H9 (cell line): ENCODE measurements around the gene SLC2A11. TPM values are rescaled to one million over a fixed set of nuclear protein-coding genes. Genes with fewer than 3 reads are reported as not detected.

Experiments
- DNase-seq: peaks from one replicate; pipeline ENCODE4 v3.0.0-alpha.2; 2017
- H2AFZ ChIP-seq: one replicate; pipeline ENCODE4 v1.6.1; 2013; ENCODE audit warnings: mild to moderate bottlenecking, low read length, control low read depth, moderate library complexity
- H2AK5ac ChIP-seq: 2 replicates; pipeline ENCODE4 v1.6.1; 2013; ENCODE audit warnings: low read length, control low read depth, mixed read lengths; ENCODE audit not compliant: insufficient read length
- H2BK120ac ChIP-seq: one replicate; pipeline ENCODE4 v1.6.1; 2013; ENCODE audit warnings: low read depth, mild to moderate bottlenecking, low read length, control low read depth, inconsistent platforms; ENCODE audit not compliant: poor library complexity, severe bottlenecking
- H2BK12ac ChIP-seq: 2 replicates; pipeline ENCODE4 v1.6.1; 2013; ENCODE audit warnings: low read length, control low read depth, mixed read lengths, low read depth; ENCODE audit not compliant: insufficient read length
- H2BK15ac ChIP-seq: 2 replicates; pipeline ENCODE4 v1.6.1; 2013; ENCODE audit warnings: low read depth, low read length, control low read depth
- H2BK20ac ChIP-seq: one replicate; pipeline ENCODE4 v1.6.1; 2013; ENCODE audit warnings: low read depth, mild to moderate bottlenecking, low read length, control low read depth, inconsistent platforms; ENCODE audit not compliant: poor library complexity, severe bottlenecking
- H2BK5ac ChIP-seq: 2 replicates; pipeline ENCODE4 v1.6.1; 2013; ENCODE audit warnings: low read length, control low read depth, mixed read lengths; ENCODE audit not compliant: insufficient read length
- H3K14ac ChIP-seq: 2 replicates; pipeline ENCODE4 v1.6.1; 2013; ENCODE audit warnings: low read length, control low read depth; ENCODE audit not compliant: insufficient read depth
- H3K18ac ChIP-seq: 2 replicates; pipeline ENCODE4 v1.6.1; 2013; ENCODE audit warnings: low read depth, mild to moderate bottlenecking, mixed read lengths, low read length, control low read depth; ENCODE audit not compliant: insufficient read length
- H3K23ac ChIP-seq: 2 replicates; pipeline ENCODE4 v1.6.1; 2013; ENCODE audit warnings: low read length, control low read depth, mixed read lengths, low read depth; ENCODE audit not compliant: insufficient read length
- H3K23me2 ChIP-seq: 2 replicates; pipeline ENCODE4 v1.6.1; 2013; ENCODE audit warnings: low read depth, mild to moderate bottlenecking, mixed read lengths, low read length, control low read depth; ENCODE audit not compliant: insufficient read length, poor library complexity, severe bottlenecking
- H3K27ac ChIP-seq: 2 replicates; pipeline ENCODE4 v1.5.1; 2013; ENCODE audit warnings: low read length, control low read depth, mixed read lengths, low read depth; ENCODE audit not compliant: insufficient read length
- H3K27me3 ChIP-seq: 2 replicates; pipeline ENCODE4 v1.6.1; 2013; ENCODE audit warnings: low read length, control low read depth, inconsistent platforms; ENCODE audit not compliant: insufficient read depth
- H3K4ac ChIP-seq: 2 replicates; pipeline ENCODE4 v1.6.1; 2013; ENCODE audit warnings: low read depth, mild to moderate bottlenecking, control low read depth, inconsistent platforms, low read length, moderate library complexity
- H3K4me1 ChIP-seq: 2 replicates; pipeline ENCODE4 v1.6.1; 2013; ENCODE audit warnings: low read length, control low read depth, inconsistent platforms; ENCODE audit not compliant: insufficient read depth
- H3K4me2 ChIP-seq: 2 replicates; pipeline ENCODE4 v1.6.1; 2013; ENCODE audit warnings: low read length, control low read depth, mixed read lengths; ENCODE audit not compliant: insufficient read length, insufficient read depth
- H3K56ac ChIP-seq: 2 replicates; pipeline ENCODE4 v1.6.1; 2013; ENCODE audit warnings: low read depth, mild to moderate bottlenecking, mixed read lengths, low read length, control low read depth; ENCODE audit not compliant: insufficient read length
- H3K79me1 ChIP-seq: 2 replicates; pipeline ENCODE4 v1.6.1; 2013; ENCODE audit warnings: low read depth, mild to moderate bottlenecking, moderate library complexity, low read length, control low read depth, inconsistent platforms; ENCODE audit not compliant: insufficient read depth, poor library complexity, severe bottlenecking
- H3K79me2 ChIP-seq: 2 replicates; pipeline ENCODE4 v1.6.1; 2013; ENCODE audit warnings: low read length, control low read depth, inconsistent platforms; ENCODE audit not compliant: insufficient read depth
- H3K9ac ChIP-seq: 2 replicates; pipeline ENCODE4 v1.6.1; 2013; ENCODE audit warnings: low read length, control low read depth, mixed read lengths; ENCODE audit not compliant: insufficient read length; ENCODE audit errors: extremely low read depth
- H3K9me3 ChIP-seq: one replicate; pipeline ENCODE4 v1.6.1; 2013; ENCODE audit warnings: low read depth, low read length, inconsistent platforms; ENCODE audit not compliant: control insufficient read depth
- H3T11ph ChIP-seq: one replicate; pipeline ENCODE4 v1.6.1; 2013; ENCODE audit warnings: mild to moderate bottlenecking, low read length, control low read depth, inconsistent platforms
- H4K20me1 ChIP-seq: one replicate; pipeline ENCODE4 v1.6.1; 2013; ENCODE audit not compliant: control insufficient read depth, insufficient read length, insufficient read depth
- H4K5ac ChIP-seq: 2 replicates; pipeline ENCODE4 v1.6.1; 2013; ENCODE audit warnings: low read depth, mild to moderate bottlenecking, mixed read lengths, low read length, control low read depth; ENCODE audit not compliant: insufficient read length
- H4K8ac ChIP-seq: replicated peaks from 2 replicates; pipeline ENCODE4 v1.6.1; 2013; ENCODE audit warnings: low read length, control low read depth, mixed read lengths, low read depth; ENCODE audit not compliant: insufficient read length
- H4K91ac ChIP-seq: 2 replicates; pipeline ENCODE4 v1.6.1; 2013; ENCODE audit warnings: low read depth, mild to moderate bottlenecking, moderate library complexity, mixed read lengths, low read length, control low read depth; ENCODE audit not compliant: insufficient read length
- H3K27ac Mint-ChIP-seq, 3 experiments: 2 replicates in 2 of 3; 3 replicates in 1 of 3; pipeline ENCODE4 v1.8.0; 2020 to 2021; ENCODE audit warnings: mixed read lengths in 3 of 3, mild to moderate bottlenecking in 1 of 3, moderate library complexity in 1 of 3
- H3K27me3 Mint-ChIP-seq: 2 replicates; pipeline ENCODE4 v1.8.0; 2021; ENCODE audit warnings: low read depth, mild to moderate bottlenecking, moderate library complexity, mixed read lengths
- H3K36me3 Mint-ChIP-seq, 3 experiments: 2 replicates in 2 of 3; 3 replicates in 1 of 3; pipeline ENCODE4 v1.8.0; 2020 to 2021; ENCODE audit warnings: low read depth in 3 of 3, mixed read lengths in 3 of 3; ENCODE audit not compliant: insufficient read depth in 1 of 3
- H3K4me1 Mint-ChIP-seq, 2 experiments: 2 replicates each; pipeline ENCODE4 v1.8.0; 2020; ENCODE audit warnings: mixed read lengths in 2 of 2
- H3K4me3 Mint-ChIP-seq, 2 experiments: 2 replicates in 1 of 2; 3 replicates in 1 of 2; pipeline ENCODE4 v1.8.0; 2020 to 2021; ENCODE audit warnings: mild to moderate bottlenecking in 2 of 2, mixed read lengths in 2 of 2, moderate library complexity in 1 of 2
- H3K9me3 Mint-ChIP-seq, 2 experiments: 2 replicates in 1 of 2; 3 replicates in 1 of 2; pipeline ENCODE4 v1.8.0; 2020; ENCODE audit warnings: mild to moderate bottlenecking in 2 of 2, mixed read lengths in 2 of 2, moderate library complexity in 1 of 2
- CTCF ChIP-seq: fragments of 200-600 bp; sonication (generic); conservative IDR thresholded peaks from 3 replicates; pipeline ENCODE4 v1.8.0; 2021; ENCODE audit warnings: antibody characterized with exemption, mild to moderate bottlenecking
- WGBS: extraction: QIAGEN DNeasy Blood & Tissue Kit; methylation state at CpG from one replicate; pipeline ENCODE4 v1.1.7; 2013; ENCODE audit warnings: missing lambda C conversion rate, low lambda C conversion rate, mixed read lengths; ENCODE audit not compliant: insufficient read length; ENCODE audit errors: extremely low coverage; 5-methylcytosine and 5-hydroxymethylcytosine counted together
- total RNA-seq: library from RNA; stranded (reverse); gene quantifications from 2 replicates; pipeline ENCODE4 v1.2.1, GENCODE V29; 2021

Gene SLC2A11
- total RNA-seq, 1 experiment from 2014 or later, result 15.0 TPM

GRCh38 chr22:23858484-23858815 lies 775 bp downstream of the SLC2A11 start:
- DNase-seq, result no peak
- no peak overlapping the region for H2BK12ac ChIP-seq
- Mint-ChIP-seq H3K27ac (peak overlapping the region; percentile 90 to 97 (median 95); a peak in 4 of 7 replicates), H3K4me1 (peaks cover 20 to 21% of the 10 kb centered on the region in 2 experiments), H3K9me3 (no peaks in the 10 kb centered on the region; a peak in 1 of 5 replicates), H3K4me3 (peak overlapping the region; percentile 83), H3K36me3 (peaks cover 5 to 7% (median 6%) of the 10 kb centered on the region in 3 experiments; a peak in 3 of 7 replicates), H3K27me3 (no peaks in the 10 kb centered on the region)
- WGBS, result no CpG with 5 or more reads among the region's 7 CpGs
- no peak overlapping the region for H3T11ph ChIP-seq
- H3K9ac ChIP-seq, result no peak overlapping the region
- no peak overlapping the region for H3K4ac ChIP-seq
- no peaks in the 10 kb centered on the region for H4K20me1 ChIP-seq
- H4K5ac ChIP-seq, result no peak overlapping the region
- H3K9me3 ChIP-seq, result no peaks in the 10 kb centered on the region
- H3K79me2 ChIP-seq, result no peaks in the 10 kb centered on the region
- H3K14ac ChIP-seq, result no peak overlapping the region
- no peak overlapping the region for H3K27ac ChIP-seq
- no peak overlapping the region for H2BK120ac ChIP-seq
- no peak overlapping the region for H2BK20ac ChIP-seq
- H4K8ac ChIP-seq, result no peak overlapping the region
- no peaks in the 10 kb centered on the region for H3K79me1 ChIP-seq
- no peak overlapping the region for H3K56ac ChIP-seq
- no peak overlapping the region for H3K18ac ChIP-seq
- no peak overlapping the region for H2BK15ac ChIP-seq
- no peak for TF ChIP-seq CTCF
- no peak overlapping the region for H2BK5ac ChIP-seq
- H4K91ac ChIP-seq, result no peak overlapping the region
- H3K4me2 ChIP-seq, result peak overlapping the region; percentile 91
- H3K23me2 ChIP-seq, result peaks cover 14% of the 10 kb centered on the region
- H2AFZ ChIP-seq, result no peak overlapping the region
- no peak overlapping the region for H2AK5ac ChIP-seq
- 0 out of 2 replicates have a peak, but pooled peaks cover 2% of the 10 kb centered on the region for H3K4me1 ChIP-seq
- H3K27me3 ChIP-seq, result no peaks in the 10 kb centered on the region
- H3K23ac ChIP-seq, result no peak overlapping the region
